Stimulated activated CD8-positive, alpha-beta memory T cell treated with anti-CD3 and anti-CD28 coated beads, Interleukin-4, amount 100 ng/mL, for 4 hours (primary cell): ENCODE results near the gene FAM163B.

ENCODE experiments used
- DNase-seq, 2 donors: peaks; one replicate each; pipeline ENCODE4 v3.0.0-alpha.2; 2020; ENCODE audit warnings: low read depth in 2 of 2, low spot score in 1 of 2

Gene FAM163B

DNA sequence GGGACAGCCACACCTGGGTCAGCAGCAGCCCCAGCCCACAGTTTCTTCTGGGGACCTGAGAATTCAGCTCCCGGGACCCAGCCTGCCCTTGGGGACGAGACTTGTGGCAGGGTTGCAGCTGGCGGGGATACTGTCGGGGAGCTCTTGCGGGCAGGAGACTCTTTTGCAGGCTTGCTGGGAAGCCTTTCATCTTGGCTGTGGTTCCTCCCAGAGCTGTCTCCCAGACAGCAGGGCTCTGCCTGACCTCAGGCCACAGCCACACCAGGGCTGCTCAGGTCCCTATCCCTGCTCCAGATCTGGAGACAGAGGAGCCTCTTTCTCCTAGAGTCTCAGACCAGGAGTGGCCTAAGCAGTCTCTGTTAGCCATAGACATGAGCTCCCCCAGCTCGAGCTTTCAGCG is 79.7 kb downstream of the FAM163B start:
- no peak for DNase-seq

DNA sequence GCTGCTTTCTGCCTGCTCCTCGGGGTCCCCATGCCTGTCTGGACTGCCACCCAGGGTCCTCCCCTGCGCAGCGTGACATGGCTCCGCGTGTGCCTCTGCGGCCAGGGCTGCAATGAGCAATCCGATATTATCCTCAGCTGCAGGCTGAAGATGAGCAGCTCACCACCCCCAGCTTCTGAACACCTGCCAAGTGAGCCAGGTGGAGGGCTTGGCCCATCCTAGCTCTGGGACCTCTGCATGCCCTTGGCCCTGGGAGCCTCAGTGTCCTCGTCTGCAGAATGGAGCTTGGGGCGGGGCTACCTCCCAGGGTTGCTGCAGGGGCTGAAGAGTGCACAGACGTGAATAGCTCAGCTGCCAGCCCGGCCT is 80.3 kb downstream of the FAM163B start:
- no peak for DNase-seq

DNA sequence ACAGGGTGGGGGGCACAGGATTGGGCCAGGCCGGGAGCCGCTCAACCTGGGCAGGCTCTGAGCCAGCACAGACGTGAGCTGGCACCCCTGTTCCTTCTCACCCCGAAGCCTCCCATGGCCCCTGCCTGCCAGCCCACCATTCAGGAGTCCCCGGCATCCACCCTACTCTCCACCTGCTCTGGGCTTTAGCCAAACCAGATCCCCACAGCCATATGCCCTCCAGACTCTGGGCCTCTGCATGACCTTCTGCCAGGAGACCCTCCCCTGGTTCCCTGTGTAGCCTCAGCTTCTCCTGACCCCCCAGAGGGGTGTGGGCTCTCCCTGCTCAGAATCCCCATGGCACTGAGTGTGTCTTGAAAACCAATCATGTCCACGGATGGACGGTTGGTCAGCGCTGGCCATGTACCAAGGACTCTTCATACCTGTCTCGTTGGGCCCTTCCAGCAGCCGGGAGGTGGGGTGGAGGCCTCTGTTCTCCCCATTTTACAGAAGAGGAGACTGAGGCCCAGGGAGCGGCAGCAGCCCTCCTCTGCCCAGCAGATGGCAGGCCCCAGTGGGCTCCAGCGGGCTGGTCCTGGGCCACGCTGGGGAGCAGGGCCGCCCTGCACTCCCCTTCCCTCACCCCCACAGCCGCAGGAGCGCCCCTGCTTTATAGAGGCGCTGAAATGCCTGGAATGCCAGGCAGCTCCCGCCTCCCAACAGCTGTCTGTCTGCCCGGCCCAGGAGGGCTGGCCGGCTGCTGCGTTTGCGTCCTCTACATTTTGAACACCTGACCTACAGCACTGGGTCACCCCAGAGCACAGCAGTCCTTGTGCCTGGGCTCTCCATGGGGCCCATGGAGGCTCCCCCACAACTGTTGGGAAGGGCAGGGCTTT is 81.0 kb downstream of the FAM163B start:
- no peak for DNase-seq

DNA sequence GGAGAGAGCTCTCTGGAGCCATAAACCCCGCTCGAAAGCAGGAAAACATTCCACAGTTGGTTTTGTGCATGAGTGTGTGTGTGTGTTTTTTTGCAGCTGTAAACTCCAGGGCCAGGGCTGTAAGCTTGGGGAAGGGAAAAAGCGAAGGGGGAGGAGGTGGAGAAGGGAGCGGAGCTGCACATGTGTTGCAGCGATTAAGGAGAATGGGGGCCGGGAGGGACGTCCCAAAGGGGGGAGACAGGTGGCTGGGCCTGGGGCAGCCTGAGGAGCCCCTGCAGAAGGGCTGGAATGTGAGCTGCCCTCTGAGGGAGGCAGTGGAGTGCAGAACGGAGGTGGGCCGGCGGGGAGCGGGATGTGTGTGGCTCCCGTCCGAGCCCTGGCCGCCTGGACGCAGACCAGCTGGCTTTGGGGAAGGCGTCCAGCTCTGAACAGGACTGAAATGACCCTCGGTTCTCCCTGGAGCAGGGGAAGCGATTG is 81.7 kb downstream of the FAM163B start:
- no peak for DNase-seq
